ENCODE measurements around the gene RNF168.

DNA sequence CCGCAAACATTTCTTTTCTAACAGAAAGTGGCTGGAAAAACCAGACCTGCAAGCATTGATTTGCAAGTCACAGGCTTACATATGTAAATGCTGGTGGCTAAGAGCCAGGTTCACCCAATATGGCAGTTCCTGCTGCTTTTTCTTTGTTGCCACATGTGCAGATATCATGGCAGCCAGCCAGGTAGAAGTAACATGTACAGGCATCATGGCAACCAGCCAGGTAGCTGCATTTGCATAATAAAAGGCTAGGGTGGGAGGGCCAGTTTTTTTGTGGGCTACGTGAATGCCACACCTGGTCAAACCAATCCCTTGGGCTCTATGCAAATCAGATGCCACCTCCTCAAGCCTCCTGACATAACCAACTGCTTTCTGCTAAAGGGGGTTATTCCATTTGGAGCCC, 14.4 kb upstream of the RNF168 start:
- TF ChIP-seq, protein P1, sequence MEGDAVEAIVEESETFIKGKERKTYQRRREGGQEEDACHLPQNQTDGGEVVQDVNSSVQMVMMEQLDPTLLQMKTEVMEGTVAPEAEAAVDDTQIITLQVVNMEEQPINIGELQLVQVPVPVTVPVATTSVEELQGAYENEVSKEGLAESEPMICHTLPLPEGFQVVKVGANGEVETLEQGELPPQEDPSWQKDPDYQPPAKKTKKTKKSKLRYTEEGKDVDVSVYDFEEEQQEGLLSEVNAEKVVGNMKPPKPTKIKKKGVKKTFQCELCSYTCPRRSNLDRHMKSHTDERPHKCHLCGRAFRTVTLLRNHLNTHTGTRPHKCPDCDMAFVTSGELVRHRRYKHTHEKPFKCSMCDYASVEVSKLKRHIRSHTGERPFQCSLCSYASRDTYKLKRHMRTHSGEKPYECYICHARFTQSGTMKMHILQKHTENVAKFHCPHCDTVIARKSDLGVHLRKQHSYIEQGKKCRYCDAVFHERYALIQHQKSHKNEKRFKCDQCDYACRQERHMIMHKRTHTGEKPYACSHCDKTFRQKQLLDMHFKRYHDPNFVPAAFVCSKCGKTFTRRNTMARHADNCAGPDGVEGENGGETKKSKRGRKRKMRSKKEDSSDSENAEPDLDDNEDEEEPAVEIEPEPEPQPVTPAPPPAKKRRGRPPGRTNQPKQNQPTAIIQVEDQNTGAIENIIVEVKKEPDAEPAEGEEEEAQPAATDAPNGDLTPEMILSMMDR (IDR thresholded peaks at IDR 0.05) = no peak
- TF ChIP-seq EZH2 (IDR thresholded peaks at IDR 0.05) (no peak), EZH2phosphoT487 (IDR thresholded peaks at IDR 0.05) (no peak)
